Type B pancreatic cell (in vitro differentiated cells): Measurements from ENCODE around the gene HOXC6. TPM values are rescaled to one million over a fixed set of nuclear protein-coding genes. Genes with fewer than 3 reads are reported as not detected.
A peak's percentile ranks its signal among the peaks of the same experiment; 100 is the strongest.

Experiments
- DNase-seq: peaks from one replicate; pipeline ENCODE4 v3.0.0; 2021; ENCODE audit warnings: mixed read lengths; ENCODE audit not compliant: unreplicated experiment; ENCODE audit errors: extremely low spot score
- H3K27ac Mint-ChIP-seq: 2 replicates; pipeline ENCODE4 v1.8.0; 2021; ENCODE audit warnings: mild to moderate bottlenecking, mixed read lengths
- H3K27me3 Mint-ChIP-seq: 2 replicates; pipeline ENCODE4 v1.8.0; 2021; ENCODE audit warnings: mixed read lengths
- H3K36me3 Mint-ChIP-seq: 2 replicates; pipeline ENCODE4 v1.8.0; 2021; ENCODE audit warnings: mixed read lengths
- H3K4me1 Mint-ChIP-seq: one replicate; pipeline ENCODE4 v1.8.0; 2021; ENCODE audit warnings: mixed read lengths; ENCODE audit not compliant: unreplicated experiment
- H3K4me3 Mint-ChIP-seq: 2 replicates; pipeline ENCODE4 v1.8.0; 2021; ENCODE audit warnings: mild to moderate bottlenecking, mixed read lengths
- H3K9me3 Mint-ChIP-seq: 2 replicates; pipeline ENCODE4 v1.8.0; 2021; ENCODE audit warnings: mixed read lengths
- total RNA-seq: library from RNA; stranded (reverse); gene quantifications from 2 replicates; pipeline ENCODE4 v1.2.1, GENCODE V29; 2021; ENCODE audit warnings: low replicate concordance
- TF ChIP-seq, protein P1 (sequence below): fragments of 200-600 bp; sonication (generic); conservative IDR thresholded peaks from 2 replicates; pipeline ENCODE4 v1.5.0; 2021; ENCODE audit warnings: antibody characterized with exemption, mild to moderate bottlenecking

Gene HOXC6
- total RNA-seq, 1 donor from 2014 or later = 23.0 TPM

DNA sequence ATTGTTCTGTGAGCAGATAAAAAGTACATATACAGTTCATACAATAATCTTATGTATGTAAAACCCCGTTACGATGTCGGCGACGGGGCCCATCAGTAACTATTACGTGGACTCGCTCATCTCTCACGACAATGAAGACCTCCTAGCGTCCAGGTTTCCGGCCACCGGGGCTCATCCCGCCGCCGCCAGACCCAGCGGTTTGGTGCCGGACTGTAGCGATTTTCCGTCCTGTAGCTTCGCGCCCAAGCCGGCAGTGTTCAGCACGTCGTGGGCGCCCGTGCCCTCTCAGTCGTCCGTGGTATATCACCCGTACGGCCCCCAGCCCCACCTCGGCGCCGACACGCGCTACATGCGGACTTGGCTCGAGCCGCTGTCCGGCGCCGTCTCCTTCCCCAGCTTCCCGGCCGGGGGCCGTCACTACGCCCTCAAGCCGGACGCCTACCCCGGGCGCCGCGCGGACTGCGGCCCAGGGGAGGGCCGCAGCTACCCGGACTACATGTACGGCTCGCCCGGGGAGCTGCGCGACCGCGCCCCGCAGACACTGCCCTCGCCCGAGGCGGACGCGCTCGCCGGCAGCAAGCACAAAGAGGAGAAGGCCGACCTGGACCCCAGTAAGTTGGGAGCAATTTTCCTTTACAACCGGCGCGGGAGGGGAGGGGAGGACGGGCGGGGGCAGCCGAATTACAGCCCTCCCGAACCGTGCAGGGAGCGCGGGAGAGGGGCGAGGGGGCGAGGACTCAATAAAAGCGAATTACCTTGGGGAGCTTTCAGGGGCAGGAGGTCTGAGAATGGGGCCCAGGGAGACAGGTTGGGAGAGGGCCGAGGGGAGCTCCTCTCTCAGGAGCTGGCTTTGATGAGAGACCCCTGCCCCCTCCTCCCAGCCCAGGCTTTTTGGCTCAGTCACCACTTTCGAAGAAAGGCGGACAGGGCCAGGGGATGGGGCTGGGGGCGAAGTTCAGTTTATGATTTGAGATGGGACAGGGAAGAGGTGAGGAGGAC, 27.8 kb upstream of the HOXC6 start, which contains the start of gene HOXC9:
Gene HOXC9, plus strand, starts transcription at position 46 of the 999 bp plus-strand sequence. Its CDS starts 28 bp downstream, at position 74.
- no peak for DNase-seq
- Mint-ChIP-seq H3K27me3 (peaks cover 100% of the 10 kb centered on the region), H3K4me3 (peak within 1 kb of the TSS; percentile 85), H3K27ac (peak within 1 kb of the TSS; percentile 41), H3K36me3 (no peaks in the 10 kb centered on the region), H3K9me3 (no peaks in the 10 kb centered on the region), H3K4me1 (peaks cover 9% of the 10 kb centered on the region)
- TF ChIP-seq, protein P1, sequence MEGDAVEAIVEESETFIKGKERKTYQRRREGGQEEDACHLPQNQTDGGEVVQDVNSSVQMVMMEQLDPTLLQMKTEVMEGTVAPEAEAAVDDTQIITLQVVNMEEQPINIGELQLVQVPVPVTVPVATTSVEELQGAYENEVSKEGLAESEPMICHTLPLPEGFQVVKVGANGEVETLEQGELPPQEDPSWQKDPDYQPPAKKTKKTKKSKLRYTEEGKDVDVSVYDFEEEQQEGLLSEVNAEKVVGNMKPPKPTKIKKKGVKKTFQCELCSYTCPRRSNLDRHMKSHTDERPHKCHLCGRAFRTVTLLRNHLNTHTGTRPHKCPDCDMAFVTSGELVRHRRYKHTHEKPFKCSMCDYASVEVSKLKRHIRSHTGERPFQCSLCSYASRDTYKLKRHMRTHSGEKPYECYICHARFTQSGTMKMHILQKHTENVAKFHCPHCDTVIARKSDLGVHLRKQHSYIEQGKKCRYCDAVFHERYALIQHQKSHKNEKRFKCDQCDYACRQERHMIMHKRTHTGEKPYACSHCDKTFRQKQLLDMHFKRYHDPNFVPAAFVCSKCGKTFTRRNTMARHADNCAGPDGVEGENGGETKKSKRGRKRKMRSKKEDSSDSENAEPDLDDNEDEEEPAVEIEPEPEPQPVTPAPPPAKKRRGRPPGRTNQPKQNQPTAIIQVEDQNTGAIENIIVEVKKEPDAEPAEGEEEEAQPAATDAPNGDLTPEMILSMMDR = no peak

DNA sequence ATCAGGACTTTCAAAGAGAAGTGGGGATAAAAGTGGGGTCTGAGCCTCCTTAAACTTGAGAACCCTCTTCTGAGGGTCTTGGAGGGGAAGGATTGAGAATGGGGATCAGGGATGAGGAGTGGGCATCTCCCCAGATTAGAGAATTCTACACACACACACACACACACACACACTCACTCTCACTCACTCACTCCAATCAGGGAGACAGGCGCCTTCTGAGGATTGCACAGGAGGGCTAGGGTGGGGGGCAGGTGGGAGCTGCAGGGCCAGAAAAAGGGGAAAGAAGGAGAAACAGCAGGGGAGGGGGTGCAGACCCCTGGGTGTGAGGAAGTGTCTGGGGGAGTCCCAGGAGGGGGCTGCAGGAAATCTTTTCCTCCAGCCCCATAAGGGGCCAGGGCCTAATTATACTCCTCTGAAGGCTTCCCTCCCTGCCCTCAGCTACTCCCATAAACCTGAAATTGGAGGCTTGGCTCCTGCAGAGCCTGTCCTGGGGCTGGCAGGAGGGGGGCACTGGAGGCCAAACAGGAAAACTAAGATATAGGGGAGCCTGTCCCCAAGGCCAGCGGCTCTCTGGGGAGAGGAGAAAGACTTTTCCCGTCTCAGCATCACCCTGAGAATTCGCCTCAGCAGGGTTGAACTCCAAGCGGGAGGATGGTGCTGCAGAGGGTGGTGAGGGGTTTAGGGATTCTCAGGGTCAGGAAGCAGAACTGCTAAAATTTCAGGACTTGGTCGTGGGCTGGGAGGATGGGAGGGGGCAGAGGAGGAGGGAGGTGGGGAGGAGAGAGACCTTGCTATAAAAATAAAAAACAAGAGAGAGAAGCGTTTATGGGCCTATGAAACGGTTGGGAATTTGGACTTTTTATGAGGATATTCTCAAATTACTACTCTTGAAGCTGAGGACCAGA, 26.7 kb upstream of the HOXC6 start:
- TF ChIP-seq, protein P1 = no peak
- no peak overlapping the region for H3K27ac Mint-ChIP-seq
- H3K4me3 Mint-ChIP-seq = no peak overlapping the region
- no peak for DNase-seq
- H3K27me3 Mint-ChIP-seq = peaks cover 100% of the 10 kb centered on the region
- H3K9me3 Mint-ChIP-seq = no peaks in the 10 kb centered on the region
- peaks cover 19% of the 10 kb centered on the region for H3K4me1 Mint-ChIP-seq
- no peaks in the 10 kb centered on the region for H3K36me3 Mint-ChIP-seq

DNA sequence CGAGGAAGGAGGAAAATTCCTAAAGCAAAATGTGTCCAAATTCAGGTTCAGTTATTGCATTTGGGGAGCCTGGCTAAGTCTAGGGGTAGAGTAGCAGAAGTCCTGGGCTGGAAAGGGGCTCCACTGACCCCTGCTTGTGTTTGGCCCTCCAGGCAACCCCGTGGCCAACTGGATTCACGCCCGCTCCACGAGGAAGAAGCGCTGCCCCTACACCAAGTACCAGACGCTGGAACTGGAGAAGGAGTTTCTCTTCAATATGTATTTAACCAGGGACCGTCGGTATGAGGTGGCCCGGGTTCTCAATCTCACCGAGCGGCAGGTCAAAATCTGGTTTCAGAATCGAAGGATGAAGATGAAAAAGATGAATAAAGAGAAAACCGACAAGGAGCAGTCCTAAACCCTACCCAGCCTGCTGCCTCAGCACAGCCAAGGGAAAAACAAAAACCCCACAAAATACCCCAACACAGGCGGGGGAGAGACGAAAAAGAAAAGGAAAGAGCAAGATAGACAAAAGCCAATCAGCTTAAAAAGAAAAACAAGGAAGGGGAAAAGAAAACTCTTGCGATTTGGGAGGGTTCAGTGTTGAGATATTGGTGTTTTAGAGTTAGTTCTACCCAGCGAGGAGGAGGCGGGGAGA, 25.8 kb upstream of the HOXC6 start:
- Mint-ChIP-seq H3K27ac (no peak overlapping the region), H3K4me3 (no peak overlapping the region), H3K4me1 (peaks cover 19% of the 10 kb centered on the region), H3K27me3 (peaks cover 100% of the 10 kb centered on the region), H3K36me3 (no peaks in the 10 kb centered on the region), H3K9me3 (no peaks in the 10 kb centered on the region)
- no peak for DNase-seq
- TF ChIP-seq, protein P1 = no peak

DNA sequence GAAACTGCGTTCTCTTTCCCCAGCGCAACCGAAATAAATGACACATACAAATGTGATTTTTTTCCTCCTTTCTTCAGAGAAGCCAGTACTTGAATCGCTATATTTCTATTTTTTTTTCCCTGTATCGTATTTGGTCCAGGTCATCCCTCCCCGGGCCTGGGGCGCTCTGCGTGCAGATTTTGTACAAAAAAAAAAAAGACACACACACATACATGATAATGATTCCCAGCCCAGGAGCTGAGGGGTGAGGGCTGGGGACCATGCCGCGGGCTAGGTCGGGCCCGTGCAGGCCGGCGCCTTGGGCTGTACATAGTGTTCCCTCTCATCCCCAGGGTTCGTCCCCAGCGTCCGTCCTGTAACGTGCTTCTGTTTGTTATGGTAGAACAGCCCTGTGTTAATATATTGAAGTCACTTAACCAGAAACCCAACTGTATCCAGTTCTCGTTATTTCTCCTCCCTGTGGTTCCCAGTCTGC, 25.3 kb upstream of the HOXC6 start:
- no peaks in the 10 kb centered on the region for H3K36me3 Mint-ChIP-seq
- H3K4me1 Mint-ChIP-seq = peaks cover 19% of the 10 kb centered on the region
- peaks cover 100% of the 10 kb centered on the region for H3K27me3 Mint-ChIP-seq
- H3K4me3 Mint-ChIP-seq = no peak overlapping the region
- no peak for DNase-seq
- H3K27ac Mint-ChIP-seq = no peak overlapping the region
- H3K9me3 Mint-ChIP-seq = no peaks in the 10 kb centered on the region
- TF ChIP-seq, protein P1 = no peak

DNA sequence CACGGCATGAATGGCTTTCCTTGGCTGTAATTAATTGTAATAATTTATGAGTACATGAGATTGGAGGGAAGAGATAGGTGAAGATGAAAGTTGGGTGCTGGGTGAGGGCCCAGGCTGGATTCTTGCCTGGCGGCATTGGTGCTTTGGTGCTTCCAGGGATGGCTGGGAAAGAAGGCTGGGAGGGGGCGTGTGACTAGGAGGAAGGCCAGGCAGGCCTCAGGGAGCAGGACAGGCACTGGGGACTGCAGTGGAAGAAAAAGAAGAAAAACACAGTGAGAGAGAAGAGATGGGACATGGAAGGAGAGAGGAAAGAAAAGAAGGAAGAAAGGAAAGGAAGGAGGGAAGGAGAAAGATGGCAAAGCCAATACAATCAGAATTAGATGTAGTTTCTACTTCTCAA, 24.6 kb upstream of the HOXC6 start:
- peaks cover 19% of the 10 kb centered on the region for H3K4me1 Mint-ChIP-seq
- DNase-seq = no peak
- H3K4me3 Mint-ChIP-seq = no peak overlapping the region
- no peaks in the 10 kb centered on the region for H3K36me3 Mint-ChIP-seq
- no peaks in the 10 kb centered on the region for H3K9me3 Mint-ChIP-seq
- TF ChIP-seq, protein P1 = no peak
- H3K27ac Mint-ChIP-seq = no peak overlapping the region
- H3K27me3 Mint-ChIP-seq = peaks cover 100% of the 10 kb centered on the region
